Liver (tissue), 9 donors: ENCODE results near the gene ERBB3. TPM values are rescaled to one million over a fixed set of nuclear protein-coding genes. Genes with fewer than 3 reads are reported as not detected.

Experiments used
- DNase-seq: peaks from one replicate; pipeline ENCODE4 v3.0.0-alpha.2; 2017; ENCODE audit warnings: low spot score
- H3K27ac ChIP-seq, 2 donors: one replicate each; pipeline ENCODE4 v1.7.0; 2013; ENCODE audit warnings: inconsistent platforms in 2 of 2, low read length in 2 of 2, control low read depth in 1 of 2, low read depth in 1 of 2, mild to moderate bottlenecking in 1 of 2
- H3K27me3 ChIP-seq, 4 donors: one replicate each; pipeline versions ENCODE4 v1.6.1 to v1.7.0; 2013; ENCODE audit warnings: low read length in 3 of 4, inconsistent platforms in 1 of 4, mild to moderate bottlenecking in 1 of 4, moderate library complexity in 1 of 4; ENCODE audit not compliant: control insufficient read depth in 4 of 4, insufficient read depth in 4 of 4
- H3K36me3 ChIP-seq, 4 donors: one replicate each; pipeline versions ENCODE4 v1.6.1 to v1.7.0; 2013; ENCODE audit warnings: low read length in 3 of 4, mild to moderate bottlenecking in 3 of 4, low read depth in 1 of 4, moderate library complexity in 1 of 4; ENCODE audit not compliant: control insufficient read depth in 4 of 4, insufficient read depth in 3 of 4
- H3K4me1 ChIP-seq, 4 donors: one replicate each; pipeline versions ENCODE4 v1.6.1 to v1.7.0; 2013; ENCODE audit warnings: low read length in 3 of 4, mild to moderate bottlenecking in 3 of 4, moderate library complexity in 1 of 4; ENCODE audit not compliant: control insufficient read depth in 4 of 4, insufficient read depth in 4 of 4
- H3K4me3 ChIP-seq, 3 donors: one replicate each; pipeline versions ENCODE4 v1.6.1 to v1.7.0; 2013; ENCODE audit warnings: low read length in 3 of 3, control low read depth in 1 of 3, low read depth in 1 of 3, mild to moderate bottlenecking in 1 of 3
- H3K9ac ChIP-seq, 2 donors: one replicate each; pipeline ENCODE4 v1.7.0; 2013; ENCODE audit warnings: low read length in 2 of 2, mild to moderate bottlenecking in 2 of 2, moderate library complexity in 2 of 2, control low read depth in 1 of 2, low read depth in 1 of 2
- H3K9me3 ChIP-seq, 4 donors: one replicate each; pipeline versions ENCODE4 v1.6.1 to v1.7.0; 2013; ENCODE audit warnings: low read length in 3 of 4; ENCODE audit not compliant: control insufficient read depth in 4 of 4
- CTCF ChIP-seq: fragments of 150-350 bp; IDR thresholded peaks from 2 replicates; pipeline ENCODE4 v1.5.1; 2017; ENCODE audit warnings: improper control_type of control experiment, low read depth, low read length; ENCODE audit not compliant: missing input control
- EGR1 ChIP-seq, 2 donors: IDR thresholded peaks; 2 replicates each; pipeline ENCODE4 v1.6.1; 2016 to 2018; ENCODE audit warnings: antibody characterized with exemption in 2 of 2, low read depth in 2 of 2
- FOXA1 ChIP-seq: IDR thresholded peaks from 2 replicates; pipeline ENCODE4 v1.6.1; 2016; ENCODE audit warnings: antibody characterized with exemption
- FOXA2 ChIP-seq: IDR thresholded peaks from 2 replicates; pipeline ENCODE4 v1.6.1; 2016; ENCODE audit warnings: antibody characterized with exemption
- GABPA ChIP-seq, 2 donors: IDR thresholded peaks in 1 of 2; conservative IDR thresholded peaks in 1 of 2; 2 replicates each; pipeline ENCODE4 v1.6.1; 2016; ENCODE audit warnings: antibody characterized with exemption in 2 of 2, mild to moderate bottlenecking in 1 of 2, moderate library complexity in 1 of 2
- HNF4A ChIP-seq, 2 donors: conservative IDR thresholded peaks; 2 replicates each; pipeline ENCODE4 v1.6.1; 2016; ENCODE audit warnings: antibody characterized with exemption in 2 of 2, mild to moderate bottlenecking in 2 of 2
- HNF4G ChIP-seq: IDR thresholded peaks from 2 replicates; pipeline ENCODE4 v1.6.1; 2016; ENCODE audit warnings: antibody characterized with exemption
- JUND ChIP-seq, 2 donors: IDR thresholded peaks; 2 replicates each; pipeline ENCODE4 v1.6.1; 2016; ENCODE audit warnings: antibody characterized with exemption in 2 of 2
- NR2F2 ChIP-seq: IDR thresholded peaks from 2 replicates; pipeline ENCODE4 v1.6.1; 2016; ENCODE audit warnings: antibody characterized with exemption
- RAD21 ChIP-seq, 2 donors: IDR thresholded peaks; 2 replicates each; pipeline ENCODE4 v1.6.1; 2016; ENCODE audit warnings: antibody characterized with exemption in 2 of 2, mild to moderate bottlenecking in 2 of 2
- RXRA ChIP-seq, 2 donors: IDR thresholded peaks; 2 replicates each; pipeline ENCODE4 v1.6.1; 2017 to 2018; ENCODE audit warnings: antibody characterized with exemption in 2 of 2, mild to moderate bottlenecking in 1 of 2
- SP1 ChIP-seq: IDR thresholded peaks from 2 replicates; pipeline ENCODE4 v1.6.1; 2018; ENCODE audit warnings: antibody characterized with exemption, mild to moderate bottlenecking
- TAF1 ChIP-seq: conservative IDR thresholded peaks from 2 replicates; pipeline ENCODE4 v1.6.1; 2016; ENCODE audit warnings: antibody characterized with exemption, mild to moderate bottlenecking
- YY1 ChIP-seq: IDR thresholded peaks from 2 replicates; pipeline ENCODE4 v1.6.1; 2016; ENCODE audit warnings: antibody characterized with exemption, mild to moderate bottlenecking
- WGBS: extraction: QIAGEN DNeasy Blood & Tissue Kit; methylation state at CpG from one replicate; pipeline ENCODE4 v1.1.7; 2013; 5-methylcytosine and 5-hydroxymethylcytosine counted together
- polyA plus RNA-seq, 2 donors: library from polyadenylated mRNA; stranded (reverse) in 1 of 2; unstranded in 1 of 2; fragments of 200-250 nt in 1 of 2; fragments of >200 nt in 1 of 2; fragmentation: Nextera tagmentation in 1 of 2; extraction: Ambion mirVana in 1 of 2; gene quantifications; one replicate each; pipeline versions ENCODE4 v1.2.1 to v1.2.3, GENCODE V29; 2013 to 2015
- total RNA-seq, 2 donors: library from RNA; depleted of rRNA; stranded (reverse); fragments of >200 nt; gene quantifications; one replicate each; pipeline ENCODE4 v1.2.3, GENCODE V29; 2014
- TF ChIP-seq, protein P1 (sequence below): IDR thresholded peaks from 2 replicates; pipeline ENCODE4 v1.6.1; 2016; ENCODE audit warnings: antibody characterized with exemption
- TF ChIP-seq, protein P2 (sequence below): IDR thresholded peaks from 2 replicates; pipeline ENCODE4 v1.6.1; 2016; ENCODE audit warnings: antibody characterized with exemption
- TF ChIP-seq, protein P3 (sequence below): IDR thresholded peaks from 2 replicates; pipeline ENCODE4 v1.6.1; 2016; ENCODE audit warnings: antibody characterized with exemption, mild to moderate bottlenecking
- TF ChIP-seq, protein P4 (sequence below): IDR thresholded peaks from 2 replicates; pipeline ENCODE4 v1.6.1; 2016; ENCODE audit warnings: antibody characterized with exemption
- donor health status: healthy.
- donor health status: healthy.
- donor health status: healthy.
- donor health status: healthy.
- donor health status: healthy.

ERBB3 gene
- total and polyA plus RNA-seq, 4 donors, result 32.4 to 141 (median 51.6) TPM

- peak overlapping the region; percentile 45 to 80 (median 74) for H3K4me3 ChIP-seq
- peak overlapping the region; percentile 71 to 89 for H3K27ac ChIP-seq
- H3K36me3 ChIP-seq, result peaks cover 0 to 2% (median under 1%) of the 10 kb centered on the region in 4 donors
- peaks cover 34 to 58% (median 49%) of the 10 kb centered on the region in 4 donors for H3K4me1 ChIP-seq
- no peaks in the 10 kb centered on the region for H3K27me3 ChIP-seq
- peak overlapping the region; percentile 51 to 63 for H3K9ac ChIP-seq
- DNase-seq, result no peak
- no peaks in the 10 kb centered on the region for H3K9me3 ChIP-seq
- TF ChIP-seq JUND (IDR thresholded peaks at IDR 0.05) (no peak), HNF4G (no peak), SP1 (no peak), HNF4A (conservative IDR thresholded peaks at IDR 0.05) (no peak)
- WGBS, result 6% methylated on average over 13 of the region's 13 CpGs
Measured at GRCh38 chr12:56118688-56119357, 38.9 kb downstream of the ERBB3 start.

- TF ChIP-seq TAF1, result no peak
- TF ChIP-seq JUND (IDR thresholded peaks at IDR 0.05), result peak in 1 of 2 donors; percentile 28
- TF ChIP-seq FOXA2, result no peak
- TF ChIP-seq, protein P1, sequence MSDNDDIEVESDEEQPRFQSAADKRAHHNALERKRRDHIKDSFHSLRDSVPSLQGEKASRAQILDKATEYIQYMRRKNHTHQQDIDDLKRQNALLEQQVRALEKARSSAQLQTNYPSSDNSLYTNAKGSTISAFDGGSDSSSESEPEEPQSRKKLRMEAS, result peak; percentile 83
- TF ChIP-seq HNF4G, result no peak
- TF ChIP-seq FOXA1, result peak; percentile 46
- peak; percentile 65 to 68 for TF ChIP-seq HNF4A (conservative IDR thresholded peaks at IDR 0.05)
- TF ChIP-seq NR2F2, result peak; percentile 89
- TF ChIP-seq EGR1 (IDR thresholded peaks at IDR 0.05; ENCODE audit: low read depth in 2 of 2), result no peak
- peak in 1 of 2 donors; percentile 62 for TF ChIP-seq GABPA (IDR thresholded peaks at IDR 0.05 in 1 of 2, conservative IDR thresholded peaks at IDR 0.05 in 1 of 2)
- TF ChIP-seq, protein P2, sequence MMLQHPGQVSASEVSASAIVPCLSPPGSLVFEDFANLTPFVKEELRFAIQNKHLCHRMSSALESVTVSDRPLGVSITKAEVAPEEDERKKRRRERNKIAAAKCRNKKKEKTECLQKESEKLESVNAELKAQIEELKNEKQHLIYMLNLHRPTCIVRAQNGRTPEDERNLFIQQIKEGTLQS, result peak; percentile 20
- TF ChIP-seq YY1, result peak; percentile 58
- peak; percentile 80 for TF ChIP-seq RXRA (IDR thresholded peaks at IDR 0.05)
- TF ChIP-seq CTCF, result peak; percentile 88
- TF ChIP-seq SP1, result peak; percentile 68
- TF ChIP-seq, protein P3, sequence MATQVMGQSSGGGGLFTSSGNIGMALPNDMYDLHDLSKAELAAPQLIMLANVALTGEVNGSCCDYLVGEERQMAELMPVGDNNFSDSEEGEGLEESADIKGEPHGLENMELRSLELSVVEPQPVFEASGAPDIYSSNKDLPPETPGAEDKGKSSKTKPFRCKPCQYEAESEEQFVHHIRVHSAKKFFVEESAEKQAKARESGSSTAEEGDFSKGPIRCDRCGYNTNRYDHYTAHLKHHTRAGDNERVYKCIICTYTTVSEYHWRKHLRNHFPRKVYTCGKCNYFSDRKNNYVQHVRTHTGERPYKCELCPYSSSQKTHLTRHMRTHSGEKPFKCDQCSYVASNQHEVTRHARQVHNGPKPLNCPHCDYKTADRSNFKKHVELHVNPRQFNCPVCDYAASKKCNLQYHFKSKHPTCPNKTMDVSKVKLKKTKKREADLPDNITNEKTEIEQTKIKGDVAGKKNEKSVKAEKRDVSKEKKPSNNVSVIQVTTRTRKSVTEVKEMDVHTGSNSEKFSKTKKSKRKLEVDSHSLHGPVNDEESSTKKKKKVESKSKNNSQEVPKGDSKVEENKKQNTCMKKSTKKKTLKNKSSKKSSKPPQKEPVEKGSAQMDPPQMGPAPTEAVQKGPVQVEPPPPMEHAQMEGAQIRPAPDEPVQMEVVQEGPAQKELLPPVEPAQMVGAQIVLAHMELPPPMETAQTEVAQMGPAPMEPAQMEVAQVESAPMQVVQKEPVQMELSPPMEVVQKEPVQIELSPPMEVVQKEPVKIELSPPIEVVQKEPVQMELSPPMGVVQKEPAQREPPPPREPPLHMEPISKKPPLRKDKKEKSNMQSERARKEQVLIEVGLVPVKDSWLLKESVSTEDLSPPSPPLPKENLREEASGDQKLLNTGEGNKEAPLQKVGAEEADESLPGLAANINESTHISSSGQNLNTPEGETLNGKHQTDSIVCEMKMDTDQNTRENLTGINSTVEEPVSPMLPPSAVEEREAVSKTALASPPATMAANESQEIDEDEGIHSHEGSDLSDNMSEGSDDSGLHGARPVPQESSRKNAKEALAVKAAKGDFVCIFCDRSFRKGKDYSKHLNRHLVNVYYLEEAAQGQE, result peak; percentile 54
- TF ChIP-seq, protein P4, sequence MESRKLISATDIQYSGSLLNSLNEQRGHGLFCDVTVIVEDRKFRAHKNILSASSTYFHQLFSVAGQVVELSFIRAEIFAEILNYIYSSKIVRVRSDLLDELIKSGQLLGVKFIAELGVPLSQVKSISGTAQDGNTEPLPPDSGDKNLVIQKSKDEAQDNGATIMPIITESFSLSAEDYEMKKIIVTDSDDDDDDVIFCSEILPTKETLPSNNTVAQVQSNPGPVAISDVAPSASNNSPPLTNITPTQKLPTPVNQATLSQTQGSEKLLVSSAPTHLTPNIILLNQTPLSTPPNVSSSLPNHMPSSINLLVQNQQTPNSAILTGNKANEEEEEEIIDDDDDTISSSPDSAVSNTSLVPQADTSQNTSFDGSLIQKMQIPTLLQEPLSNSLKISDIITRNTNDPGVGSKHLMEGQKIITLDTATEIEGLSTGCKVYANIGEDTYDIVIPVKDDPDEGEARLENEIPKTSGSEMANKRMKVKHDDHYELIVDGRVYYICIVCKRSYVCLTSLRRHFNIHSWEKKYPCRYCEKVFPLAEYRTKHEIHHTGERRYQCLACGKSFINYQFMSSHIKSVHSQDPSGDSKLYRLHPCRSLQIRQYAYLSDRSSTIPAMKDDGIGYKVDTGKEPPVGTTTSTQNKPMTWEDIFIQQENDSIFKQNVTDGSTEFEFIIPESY, result peak; percentile 32
- peak; percentile 99 for TF ChIP-seq RAD21 (IDR thresholded peaks at IDR 0.05)
- Histone ChIP-seq H3K27me3 (no peaks in the 10 kb centered on the region), H3K9me3 (no peaks in the 10 kb centered on the region), H3K36me3 (no peaks in the 10 kb centered on the region), H3K4me1 (peaks cover 34 to 61% (median 49%) of the 10 kb centered on the region in 4 donors), H3K9ac (peak overlapping the region; percentile 51 to 63), H3K4me3 (peak overlapping the region in 1 of 3 donors; percentile 74), H3K27ac (peak overlapping the region; percentile 71 to 89)
- 0% methylated on average over 2 of the region's 2 CpGs for WGBS
- peak; percentile 64 for DNase-seq
Measured at GRCh38 chr12:56119361-56119796, 39.4 kb downstream of the ERBB3 start.
